ENCODE measurements around the gene RARG. TPM values are rescaled to one million over a fixed set of nuclear protein-coding genes. Genes with fewer than 3 reads are reported as not detected.

RARG gene
- total and polyA plus RNA-seq, 2 donors (not counting 1 experiment from before 2014, with no cell fraction given), result 8.8 to 15.0 TPM

DNA sequence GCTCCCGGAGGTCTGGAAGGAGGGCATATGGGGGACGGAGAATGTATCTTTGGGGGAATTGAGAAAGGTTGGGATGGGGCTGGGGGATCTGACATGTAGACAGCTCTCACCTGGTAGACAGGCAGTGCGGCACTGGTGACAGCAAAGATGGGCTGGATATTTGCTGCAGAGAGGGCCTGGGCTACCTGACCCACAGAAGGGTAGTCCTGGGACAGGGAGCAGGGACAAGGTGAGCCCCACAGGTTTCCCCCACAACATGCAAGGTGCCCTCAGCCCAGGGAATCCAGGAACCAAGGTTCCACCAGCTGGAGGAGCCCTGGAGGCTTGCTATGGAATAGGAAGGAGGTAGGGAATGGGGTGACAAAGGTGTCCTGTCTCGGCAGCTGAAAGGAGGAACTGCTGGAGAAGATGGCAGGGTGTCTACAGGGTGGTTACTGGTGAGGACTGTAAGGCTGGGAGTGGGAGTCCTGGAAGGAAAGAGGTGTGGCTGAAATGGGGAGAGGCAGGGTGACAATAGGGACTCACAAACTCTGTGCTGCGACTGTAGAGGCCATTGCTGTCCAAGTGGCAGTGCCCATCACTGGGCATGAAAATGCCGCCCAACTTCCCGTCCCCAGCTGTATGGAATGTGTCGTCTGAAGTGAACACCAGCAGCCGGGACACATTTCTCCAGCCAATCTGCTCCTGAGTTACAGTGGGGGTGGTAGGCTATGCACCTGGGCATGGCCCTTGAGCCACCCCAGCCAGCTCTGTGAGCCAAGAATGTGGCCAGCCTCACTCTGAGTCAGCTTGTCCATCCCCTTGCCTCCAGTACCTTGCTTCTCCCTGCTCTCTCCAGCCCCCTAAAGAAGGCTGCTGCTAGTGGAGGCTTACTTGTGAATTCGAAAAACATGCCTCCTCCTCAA, 36.2 kb downstream of the RARG start:
- Histone ChIP-seq H3K79me2 (ENCODE audit: control insufficient read depth, insufficient read depth, low read length) (peaks cover 18% of the 10 kb centered on the region), H3K27me3 (replicated peaks in 1 of 4; ENCODE audit: control extremely low read depth in 1 of 4, control insufficient read depth in 3 of 4, insufficient read depth in 4 of 4, low read length in 3 of 4) (no peaks in the 10 kb centered on the region), H4K20me1 (ENCODE audit: control insufficient read depth, insufficient read depth, low read length, poor library complexity, severe bottlenecking) (peaks cover 64% of the 10 kb centered on the region), H3K9me3 (ENCODE audit: control extremely low read depth in 1 of 3, control insufficient read depth in 2 of 3, insufficient read depth in 1 of 3, low read length in 2 of 3) (no peaks in the 10 kb centered on the region), H3K9ac (ENCODE audit: low read length) (no peak overlapping the region), H3K4me3 (ENCODE audit: control extremely low read depth in 1 of 5, extremely low read depth in 1 of 5, insufficient read depth in 1 of 5, low read depth in 2 of 5, low read length in 4 of 5) (no peak overlapping the region), H3K4me2 (replicated peaks; ENCODE audit: low read depth, low read length, poor library complexity, severe bottlenecking) (no peak overlapping the region), H2AFZ (ENCODE audit: insufficient read depth, low read depth, low read length, poor library complexity, severe bottlenecking) (no peak overlapping the region), H3K27ac (ENCODE audit: low read length in 2 of 2) (no peak overlapping the region), H3K36me3 (replicated peaks in 1 of 2; ENCODE audit: control extremely low read depth in 1 of 2, control insufficient read depth in 1 of 2, extremely low read depth in 1 of 2, insufficient read depth in 2 of 2, low read length in 1 of 2) (peaks cover 4 to 87% of the 10 kb centered on the region in 2 experiments), H3K4me1 (ENCODE audit: control insufficient read depth in 2 of 2, insufficient read depth in 2 of 2, low read length in 2 of 2) (peaks cover 33 to 39% of the 10 kb centered on the region in 2 donors)
- ATAC-seq (ENCODE audit: low read depth), result no peak
- ChIA-PET CTCF (interaction anchor here (0.7 to 15.7 kb wide), 10 partner anchors 8 to 130 kb away, joined by 3 to 201 read pairs (median 4); partner anchors contain the start of genes CSAD, ESPL1, ITGB7 and PFDN5), POLR2A (interaction anchor here (0.6 kb wide), 1 partner anchor 293 kb away, joined by 4 read pairs; no protein-coding TSS in a partner anchor)
- Mint-ChIP-seq H3K4me1 (peaks cover 38% of the 10 kb centered on the region), H3K27ac (peak overlapping the region; percentile 53), H3K27me3 (no peaks in the 10 kb centered on the region), H3K9me3 (ENCODE audit: insufficient read depth) (no peaks in the 10 kb centered on the region), H3K4me3 (no peak overlapping the region)
- intact Hi-C loops (cut with micrococcal nuclease), result loop anchor here (5.0 kb wide), 1 partner anchor 128 kb away; no protein-coding TSS in a partner anchor
- 95% methylated on average over 9 of the region's 10 CpGs for WGBS (ENCODE audit: insufficient coverage)
- no peak for DNase-seq
- no peak for TF ChIP-seq EZH2 (IDR thresholded peaks at IDR 0.05; ENCODE audit: borderline replicate concordance, insufficient read depth, low read depth, low read length, poor library complexity, severe bottlenecking)
- TF ChIP-seq, protein P1, sequence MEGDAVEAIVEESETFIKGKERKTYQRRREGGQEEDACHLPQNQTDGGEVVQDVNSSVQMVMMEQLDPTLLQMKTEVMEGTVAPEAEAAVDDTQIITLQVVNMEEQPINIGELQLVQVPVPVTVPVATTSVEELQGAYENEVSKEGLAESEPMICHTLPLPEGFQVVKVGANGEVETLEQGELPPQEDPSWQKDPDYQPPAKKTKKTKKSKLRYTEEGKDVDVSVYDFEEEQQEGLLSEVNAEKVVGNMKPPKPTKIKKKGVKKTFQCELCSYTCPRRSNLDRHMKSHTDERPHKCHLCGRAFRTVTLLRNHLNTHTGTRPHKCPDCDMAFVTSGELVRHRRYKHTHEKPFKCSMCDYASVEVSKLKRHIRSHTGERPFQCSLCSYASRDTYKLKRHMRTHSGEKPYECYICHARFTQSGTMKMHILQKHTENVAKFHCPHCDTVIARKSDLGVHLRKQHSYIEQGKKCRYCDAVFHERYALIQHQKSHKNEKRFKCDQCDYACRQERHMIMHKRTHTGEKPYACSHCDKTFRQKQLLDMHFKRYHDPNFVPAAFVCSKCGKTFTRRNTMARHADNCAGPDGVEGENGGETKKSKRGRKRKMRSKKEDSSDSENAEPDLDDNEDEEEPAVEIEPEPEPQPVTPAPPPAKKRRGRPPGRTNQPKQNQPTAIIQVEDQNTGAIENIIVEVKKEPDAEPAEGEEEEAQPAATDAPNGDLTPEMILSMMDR (IDR thresholded peaks at IDR 0.05), result no peak

DNA sequence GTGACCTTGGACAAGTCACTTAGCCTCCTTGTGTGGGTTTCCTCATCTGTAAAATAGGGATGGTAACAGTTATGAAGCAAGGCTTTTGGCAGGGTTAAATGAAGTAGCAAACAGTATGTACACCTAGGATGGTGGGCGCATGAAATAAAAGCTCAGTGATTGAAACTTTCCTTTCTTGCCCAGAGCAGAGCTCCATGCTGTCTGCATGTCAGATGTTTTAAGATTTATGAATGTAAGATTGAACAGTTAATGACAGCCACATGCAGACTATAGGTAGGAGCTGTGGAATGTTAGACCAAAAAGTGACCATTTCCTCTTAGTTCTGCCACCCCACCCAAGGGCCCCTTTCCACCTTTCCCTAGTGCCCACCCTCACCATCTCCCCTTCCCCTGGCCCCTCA, 37.0 kb downstream of the RARG start:
- Histone ChIP-seq H3K4me1 (ENCODE audit: control insufficient read depth in 2 of 2, insufficient read depth in 2 of 2, low read length in 2 of 2) (peaks cover 25 to 31% of the 10 kb centered on the region in 2 donors), H3K79me2 (ENCODE audit: control insufficient read depth, insufficient read depth, low read length) (peaks cover 18% of the 10 kb centered on the region), H3K27ac (ENCODE audit: low read length in 2 of 2) (no peak overlapping the region), H3K36me3 (replicated peaks in 1 of 2; ENCODE audit: control extremely low read depth in 1 of 2, control insufficient read depth in 1 of 2, extremely low read depth in 1 of 2, insufficient read depth in 2 of 2, low read length in 1 of 2) (peaks cover 2 to 85% of the 10 kb centered on the region in 2 experiments), H3K4me2 (replicated peaks; ENCODE audit: low read depth, low read length, poor library complexity, severe bottlenecking) (no peak overlapping the region), H2AFZ (ENCODE audit: insufficient read depth, low read depth, low read length, poor library complexity, severe bottlenecking) (no peak overlapping the region), H3K9me3 (ENCODE audit: control extremely low read depth in 1 of 3, control insufficient read depth in 2 of 3, insufficient read depth in 1 of 3, low read length in 2 of 3) (no peaks in the 10 kb centered on the region), H3K27me3 (replicated peaks in 1 of 4; ENCODE audit: control extremely low read depth in 1 of 4, control insufficient read depth in 3 of 4, insufficient read depth in 4 of 4, low read length in 3 of 4) (no peaks in the 10 kb centered on the region), H3K4me3 (ENCODE audit: control extremely low read depth in 1 of 5, extremely low read depth in 1 of 5, insufficient read depth in 1 of 5, low read depth in 2 of 5, low read length in 4 of 5) (no peak overlapping the region), H3K9ac (ENCODE audit: low read length) (no peak overlapping the region), H4K20me1 (ENCODE audit: control insufficient read depth, insufficient read depth, low read length, poor library complexity, severe bottlenecking) (peaks cover 57% of the 10 kb centered on the region)
- intact Hi-C loops (cut with micrococcal nuclease), result loop anchor here (5.0 kb wide), 1 partner anchor 128 kb away; no protein-coding TSS in a partner anchor
- H3K27ac Mint-ChIP-seq, result no peak overlapping the region
- H3K9me3 Mint-ChIP-seq (ENCODE audit: insufficient read depth), result no peaks in the 10 kb centered on the region
- ATAC-seq (ENCODE audit: low read depth), result no peak
- CTCF ChIA-PET, result interaction anchor here (0.7 to 15.7 kb wide), 9 partner anchors 10 to 129 kb away, joined by 3 to 201 read pairs (median 4); partner anchors contain the start of genes CSAD, ESPL1, ITGB7 and PFDN5
- no peak overlapping the region for H3K4me3 Mint-ChIP-seq
- 100% methylated on average over 1 of the region's 1 CpG for WGBS (ENCODE audit: insufficient coverage)
- TF ChIP-seq, protein P1 (IDR thresholded peaks at IDR 0.05), result no peak
- no peak for TF ChIP-seq EZH2 (IDR thresholded peaks at IDR 0.05; ENCODE audit: borderline replicate concordance, insufficient read depth, low read depth, low read length, poor library complexity, severe bottlenecking)
- no peaks in the 10 kb centered on the region for H3K27me3 Mint-ChIP-seq
- peaks cover 33% of the 10 kb centered on the region for H3K4me1 Mint-ChIP-seq
- no peak for DNase-seq
- POLR2A ChIA-PET, result no interaction called here

All from B cell (primary cell).